Lower leg skin (tissue), 3 donors: ENCODE data around the gene SLC43A2.

ENCODE experiments used
- CTCF ChIP-seq, 3 donors: fragments of 450-650 bp; IDR thresholded peaks; one replicate each; pipeline ENCODE4 v1.5.1; 2016; ENCODE audit warnings: antibody characterized with exemption in 3 of 3, mild to moderate bottlenecking in 3 of 3, moderate library complexity in 2 of 3
- POLR2A ChIP-seq, 2 donors: fragments of 450-650 bp; IDR thresholded peaks; one replicate each; pipeline ENCODE4 v1.6.1; 2016 to 2017; ENCODE audit warnings: antibody characterized with exemption in 2 of 2, mild to moderate bottlenecking in 1 of 2, moderate library complexity in 1 of 2

GRCh38 chr17:1601571-1601970, 27.1 kb downstream of the SLC43A2 start:
- TF ChIP-seq POLR2A (IDR thresholded peaks at IDR 0.05) (no peak), CTCF (IDR thresholded peaks at IDR 0.05) (no peak)
